Stimulated activated CD8-positive, alpha-beta memory T cell treated with anti-CD3 and anti-CD28 coated beads, Interleukin-15, amount 100 ng/mL, for 24 hours (primary cell): Measurements from ENCODE around the gene IGF1R.

Experiments
- DNase-seq: peaks from one replicate; pipeline ENCODE4 v3.0.0-alpha.2; 2020; ENCODE audit warnings: low read depth

Gene IGF1R

DNA sequence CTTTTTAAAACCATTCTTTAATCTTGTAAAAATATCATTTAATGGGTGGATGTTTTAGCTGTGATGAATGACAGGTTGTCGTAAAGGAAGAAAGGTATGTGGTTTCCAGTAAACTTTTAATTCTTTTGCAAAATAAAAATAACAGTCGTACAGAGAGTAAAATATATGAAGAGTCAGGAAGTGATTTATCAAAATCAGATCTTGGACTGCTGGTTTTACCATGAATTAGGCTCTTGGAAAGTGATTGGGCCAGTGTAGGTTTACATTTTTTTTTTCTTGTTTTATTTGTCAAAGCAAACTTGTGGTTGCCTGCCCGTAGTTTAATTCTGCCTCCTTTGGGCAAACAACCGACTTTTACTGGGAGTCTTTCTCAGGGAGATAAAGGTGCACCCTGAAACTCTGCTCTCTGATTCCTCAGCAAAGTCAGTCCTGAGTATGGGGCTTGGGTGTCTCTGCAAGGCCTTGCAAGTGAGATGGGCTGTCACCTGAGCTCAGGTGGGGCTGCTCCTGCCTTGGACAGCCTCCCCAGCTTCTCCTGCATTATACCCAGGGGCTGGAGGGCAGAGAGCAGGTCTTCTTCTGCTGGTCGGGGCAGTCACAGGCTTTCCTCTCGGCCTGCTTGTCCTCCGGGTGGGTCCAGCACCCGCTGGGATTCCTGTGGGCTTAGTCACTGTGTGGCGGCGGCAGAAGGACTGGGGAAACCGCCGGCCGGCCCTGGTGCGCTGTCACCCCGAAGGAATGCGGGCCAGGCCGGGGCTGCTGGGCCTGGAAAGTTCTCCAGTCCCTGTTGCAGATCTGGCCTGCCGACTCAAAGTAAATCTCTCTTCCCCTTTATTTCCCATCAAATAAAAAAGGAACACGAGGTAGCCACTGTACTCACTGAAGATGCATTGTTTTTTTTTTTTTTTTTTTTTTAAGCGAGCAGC is 79.0 kb downstream of the IGF1R start:
- no peak for DNase-seq

DNA sequence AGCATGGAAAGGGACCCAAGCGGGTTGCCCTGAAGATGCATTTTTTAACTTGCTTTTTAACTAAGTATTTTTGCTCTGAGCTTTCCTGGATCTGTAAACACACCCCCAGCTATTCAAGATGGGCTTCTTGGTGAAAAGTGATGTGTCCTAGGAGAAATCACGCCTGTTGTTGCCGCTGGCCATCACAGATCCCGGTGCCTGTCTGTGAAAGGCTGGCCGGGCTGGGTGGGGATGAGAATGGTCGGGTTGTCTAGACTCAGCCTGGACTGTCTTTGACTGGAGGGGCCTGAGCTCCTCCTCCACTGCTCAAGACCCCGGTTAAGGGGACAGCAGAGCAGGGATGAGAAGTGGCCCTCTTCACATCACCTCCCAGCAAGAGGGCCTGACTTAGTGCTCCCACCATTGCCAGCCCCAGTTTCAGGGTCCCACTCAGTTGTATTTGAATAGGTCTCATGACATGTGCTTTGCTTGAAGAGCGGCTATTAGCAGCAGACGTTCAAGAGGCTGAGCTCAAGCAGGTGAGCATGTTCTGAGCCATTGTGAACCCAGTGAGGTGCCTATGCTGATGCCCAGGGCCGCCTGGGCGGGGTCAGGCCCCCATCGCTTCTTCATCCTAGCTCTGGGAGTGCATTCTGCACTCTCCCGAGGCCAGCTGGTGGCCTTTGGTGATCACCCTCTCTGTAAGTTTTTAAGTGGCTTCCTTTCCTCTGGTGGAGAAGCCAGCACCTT is 79.9 kb downstream of the IGF1R start:
- no peak for DNase-seq

GRCh38 chr15:98728811-98729160 is 80.4 kb downstream of the IGF1R start:
- no peak for DNase-seq

DNA sequence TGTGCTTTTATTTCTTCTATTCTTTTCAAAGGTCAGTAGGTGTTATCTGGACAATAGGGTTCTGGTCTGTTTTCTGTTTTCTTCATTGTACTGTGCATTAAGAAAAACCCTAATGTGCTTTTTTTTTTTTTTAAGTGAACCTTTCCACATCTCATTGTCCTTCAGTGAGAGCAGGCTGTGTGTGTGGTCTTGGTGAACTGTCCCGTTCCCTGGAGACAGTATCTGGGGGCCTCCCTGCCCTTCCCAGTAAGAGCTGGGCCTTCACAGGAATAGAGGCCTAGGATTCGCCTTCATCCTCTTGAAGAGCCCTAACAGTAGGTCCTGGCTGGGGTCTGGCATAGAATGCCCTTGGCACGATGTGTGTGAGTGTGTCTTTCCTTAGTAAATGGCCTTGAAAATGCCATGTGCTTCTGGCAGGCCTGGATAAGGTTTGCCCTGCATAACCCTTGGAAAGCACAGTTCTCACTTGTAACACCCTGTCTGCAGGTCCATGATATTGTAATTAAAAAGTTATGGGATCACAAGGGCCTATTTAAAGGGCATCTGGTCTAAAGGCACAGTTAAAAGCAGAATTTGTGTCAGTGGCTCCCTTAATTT is 81.2 kb downstream of the IGF1R start:
- no peak for DNase-seq

- DNase-seq, result no peak
Observed at GRCh38 chr15:98730860-98731711, 82.7 kb downstream of the IGF1R start.

GRCh38 chr15:98731712-98732450 is 83.5 kb downstream of the IGF1R start:
- no peak for DNase-seq

DNA sequence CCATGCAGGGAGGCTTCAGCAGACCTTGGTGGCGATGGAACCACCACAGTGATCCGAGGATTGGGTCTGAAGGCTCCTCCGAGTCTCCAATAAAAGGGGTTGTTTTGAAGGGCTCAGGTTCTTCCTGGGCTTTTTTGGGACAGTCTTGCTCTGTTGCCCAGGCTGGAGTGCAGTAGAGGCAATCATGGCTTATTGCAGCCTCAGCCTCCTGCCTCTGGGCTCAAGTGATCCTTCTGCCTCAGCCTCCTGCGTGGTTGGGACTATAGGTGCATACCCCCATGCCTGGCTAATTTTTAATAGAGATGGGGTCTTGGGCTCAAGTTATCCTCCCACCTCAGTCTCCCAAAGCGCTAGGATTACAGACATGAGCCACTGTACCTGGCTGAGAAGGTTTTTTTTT is 84.8 kb downstream of the IGF1R start:
- DNase-seq, result no peak

DNA sequence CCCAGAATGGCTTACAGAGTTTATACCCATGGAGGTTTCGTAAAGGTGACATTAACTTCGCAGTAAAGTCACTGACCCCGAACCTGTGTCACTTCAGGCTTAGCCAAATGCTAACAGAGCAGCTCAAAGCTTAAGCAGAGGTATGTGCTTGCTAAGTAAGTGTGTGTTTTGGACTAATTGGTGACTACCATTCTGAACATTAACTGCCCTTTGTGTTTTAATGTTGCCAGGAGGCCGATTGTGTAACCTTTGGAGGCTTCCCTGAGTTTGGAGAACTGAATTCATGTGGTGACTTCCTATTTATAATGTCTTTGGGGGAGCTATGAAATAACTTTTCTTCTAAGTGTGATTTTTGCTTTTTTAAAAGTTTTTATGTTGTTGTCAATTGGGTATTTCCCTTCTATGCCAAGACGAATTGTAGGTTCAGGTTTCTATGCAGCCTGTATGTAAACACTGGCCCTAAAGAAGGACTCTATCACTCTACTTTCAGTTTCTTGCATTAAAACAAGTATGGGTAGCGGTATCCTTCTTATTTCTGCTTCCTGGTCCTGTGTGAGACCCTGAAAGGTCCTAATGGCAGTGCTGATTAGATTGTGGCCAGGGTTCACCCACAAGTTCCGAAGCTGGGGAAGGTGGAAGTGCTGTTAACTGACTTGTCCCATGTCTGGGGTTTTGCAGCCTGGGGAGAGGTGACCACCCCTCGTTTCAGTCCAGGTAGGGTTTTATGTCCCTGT is 86.3 kb downstream of the IGF1R start:
- no peak for DNase-seq

- no peak for DNase-seq
Observed at GRCh38 chr15:98735304-98735703, 87.0 kb downstream of the IGF1R start.

DNA sequence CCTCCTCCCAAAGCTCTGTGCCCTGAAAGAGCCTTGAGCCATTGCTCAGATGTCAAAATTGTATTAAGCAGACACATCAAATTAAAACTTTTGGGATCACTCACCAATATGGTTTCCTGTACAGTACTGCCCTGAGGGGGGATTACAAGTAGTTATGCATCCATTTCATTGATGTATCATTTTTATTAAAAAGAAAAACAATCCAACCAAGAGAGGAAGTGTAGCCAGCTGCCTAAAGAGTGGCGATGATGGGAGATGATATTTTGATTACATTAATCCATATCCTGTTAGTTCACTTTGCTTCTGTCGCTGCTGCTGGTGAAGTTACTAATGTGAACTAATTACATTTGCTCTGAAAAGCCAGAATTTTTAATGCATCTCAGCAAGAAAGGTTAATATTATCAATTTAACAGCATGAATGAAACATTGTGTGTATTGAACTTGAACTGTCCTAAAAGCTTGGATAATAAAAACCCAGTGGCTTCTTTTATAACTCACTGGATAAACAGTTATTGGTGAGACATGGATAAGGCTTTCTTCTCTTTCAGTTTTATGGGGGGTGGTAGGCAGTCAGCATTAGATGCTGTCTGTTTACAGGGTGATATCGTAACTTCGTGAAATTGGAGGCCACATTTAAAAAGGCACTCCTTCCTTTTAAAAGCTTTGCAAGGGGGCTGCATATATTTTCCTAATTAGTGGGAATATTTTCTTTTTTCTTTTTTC is 87.7 kb downstream of the IGF1R start:
- no peak for DNase-seq

- DNase-seq, result no peak
Observed at GRCh38 chr15:98737159-98737558, 88.8 kb downstream of the IGF1R start.

DNA sequence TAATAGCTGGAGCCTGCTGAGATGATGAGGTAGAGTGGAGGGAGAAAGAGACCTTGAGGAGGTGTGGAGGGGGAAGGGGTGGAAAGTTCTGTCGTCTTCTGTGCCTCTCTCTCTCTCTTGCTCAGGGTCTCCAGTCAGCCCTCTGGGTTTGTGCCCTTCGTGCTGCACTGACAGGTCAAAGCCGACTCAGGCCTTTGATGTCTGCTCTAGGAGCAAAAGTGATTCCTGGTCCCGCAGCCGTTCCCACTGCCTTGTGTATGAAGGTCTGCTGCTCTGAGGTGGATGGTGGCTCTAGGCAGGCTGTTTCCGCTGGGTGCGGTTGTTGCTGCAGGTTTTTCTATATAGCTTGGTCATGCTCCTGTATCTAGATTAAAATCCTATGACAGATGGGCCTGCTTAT is 89.4 kb downstream of the IGF1R start:
- DNase-seq, result no peak

- no peak for DNase-seq
Observed at GRCh38 chr15:98738689-98739401, 90.5 kb downstream of the IGF1R start.

GRCh38 chr15:98740295-98740694 is 92.0 kb downstream of the IGF1R start:
- DNase-seq, result no peak

GRCh38 chr15:98740963-98741362 is 92.6 kb downstream of the IGF1R start:
- no peak for DNase-seq

DNA sequence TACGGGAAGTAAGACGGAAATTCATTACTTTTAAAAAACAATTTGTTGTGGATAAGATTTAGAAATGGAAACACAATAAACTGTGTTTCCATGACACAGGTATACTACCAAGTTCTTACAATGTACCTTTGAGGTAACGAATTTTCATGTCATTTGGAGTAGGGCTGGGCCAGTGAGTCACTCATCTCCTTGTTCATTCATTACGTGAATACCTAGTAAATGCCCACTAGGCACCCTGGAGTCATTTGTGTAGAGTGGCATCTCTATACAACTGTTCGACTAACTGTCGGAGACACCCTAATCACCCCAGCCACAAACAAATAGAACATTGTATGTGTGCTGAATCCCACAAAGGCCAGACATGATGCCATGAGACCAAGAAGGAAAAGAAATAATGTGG is 94.8 kb downstream of the IGF1R start:
- DNase-seq, result no peak

DNA sequence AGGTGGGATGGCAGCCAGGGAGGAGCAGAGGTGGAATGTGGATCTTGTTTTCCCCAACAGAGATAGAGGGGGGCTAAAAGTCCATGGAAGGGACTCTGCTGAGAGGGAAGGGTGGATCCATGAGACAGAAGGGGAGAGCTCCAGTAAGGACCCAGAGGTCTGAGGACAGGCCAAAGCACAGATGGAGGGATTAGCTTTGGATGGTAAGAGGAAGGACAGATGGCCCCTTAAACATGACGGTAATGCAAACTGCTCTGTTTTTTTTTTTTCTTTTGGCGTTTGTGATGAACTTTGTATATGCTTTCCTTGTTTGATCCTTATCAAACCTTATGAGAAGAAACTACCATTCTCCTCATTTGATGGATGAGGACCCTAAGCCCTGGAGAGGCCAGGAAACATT is 96.2 kb downstream of the IGF1R start:
- DNase-seq, result no peak

GRCh38 chr15:98745179-98745578 is 96.8 kb downstream of the IGF1R start:
- DNase-seq, result no peak

GRCh38 chr15:98745650-98746374 is 97.5 kb downstream of the IGF1R start:
- DNase-seq, result no peak
